GM19043 (cell line): ENCODE data around the gene BDKRB1.

Experiments used
- ATAC-seq: cut with Tn5 transposase; IDR thresholded peaks from one replicate; pipeline ENCODE4 v1.9.1; 2021; ENCODE audit warnings: low read depth; ENCODE audit not compliant: unreplicated experiment

Gene BDKRB1

DNA sequence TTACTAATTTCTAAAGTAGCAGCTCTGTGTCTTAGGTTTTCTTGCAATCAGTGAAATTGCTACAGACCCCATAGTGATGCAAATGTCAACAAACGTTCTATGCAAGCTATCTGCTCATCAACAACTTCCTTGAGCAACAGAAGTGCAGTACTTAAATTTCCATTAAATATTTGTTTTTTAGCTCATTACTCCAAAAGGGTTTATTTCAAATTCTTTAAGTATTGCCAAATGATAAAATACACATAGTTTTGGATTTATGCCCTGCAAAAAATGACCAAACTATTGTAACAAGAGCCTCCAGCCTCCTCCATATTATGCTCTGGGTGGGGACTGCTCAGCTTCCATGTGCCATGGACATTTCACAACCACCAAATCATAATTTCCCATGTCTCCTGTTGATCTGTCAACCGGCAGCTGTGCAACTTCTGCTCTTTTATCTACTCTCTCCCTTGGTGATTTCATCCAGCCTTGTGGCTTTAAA lies 4.4 kb downstream of the BDKRB1 start:
- no peak for ATAC-seq

DNA sequence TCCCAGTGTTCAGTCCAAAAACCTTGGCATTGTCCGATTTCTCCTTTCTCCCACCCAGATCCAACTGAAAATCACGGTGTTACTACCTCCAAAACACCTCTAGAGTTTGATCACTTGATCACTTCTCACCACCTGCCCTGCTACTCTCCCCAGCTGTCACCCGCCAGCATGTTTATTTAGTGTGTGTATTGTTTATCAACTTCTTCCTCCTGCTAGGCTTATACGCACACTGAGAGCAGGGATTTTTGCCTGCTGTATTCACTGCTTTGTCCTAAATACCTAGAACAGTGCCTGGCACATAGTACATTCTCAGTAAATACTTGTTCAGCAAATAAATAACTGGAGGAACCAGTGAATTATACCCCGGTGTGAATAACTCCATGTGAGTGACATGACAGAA lies 5.0 kb downstream of the BDKRB1 start:
- ATAC-seq = no peak

DNA sequence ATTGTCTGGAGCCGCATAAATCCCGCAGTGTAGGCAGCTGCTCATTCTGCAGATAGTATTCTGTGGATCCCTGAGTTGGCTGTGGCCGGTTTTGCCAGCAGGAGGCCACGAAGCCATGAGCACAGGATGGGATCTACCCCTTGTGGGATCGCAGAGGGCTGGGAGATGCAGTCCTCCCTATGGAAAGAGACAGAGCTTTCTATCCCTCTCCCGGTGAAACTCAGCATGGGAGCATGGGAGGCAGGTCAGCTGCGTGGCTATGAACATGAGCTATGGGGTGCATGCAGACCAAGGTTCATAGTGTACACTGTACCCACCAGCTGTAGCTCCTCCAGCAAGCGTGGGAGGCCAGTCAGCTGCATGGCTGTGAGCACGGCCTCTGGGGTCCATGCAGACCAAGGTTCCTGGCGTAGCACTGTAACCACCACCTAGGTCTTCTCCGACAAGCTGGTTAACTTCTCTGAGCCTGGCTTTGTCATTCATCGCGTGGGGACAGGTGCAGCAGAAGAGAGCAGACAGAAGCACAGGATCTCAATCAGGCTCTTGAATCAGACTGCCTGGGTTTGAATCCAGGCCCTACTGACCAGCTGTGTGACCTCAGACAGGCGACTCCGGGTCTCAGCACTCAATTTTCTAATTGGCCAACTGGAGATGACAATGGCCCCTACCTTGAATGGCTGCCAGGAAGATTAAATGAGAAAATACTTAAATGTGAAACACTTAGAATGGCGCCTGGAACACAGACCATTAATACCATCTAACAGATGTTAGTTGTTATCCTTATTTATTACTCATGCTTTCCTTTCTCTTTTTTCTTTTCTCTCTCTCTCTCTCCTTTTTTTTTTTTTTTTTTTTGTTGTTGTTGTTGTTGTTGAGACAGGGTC lies 6.0 kb downstream of the BDKRB1 start:
- no peak for ATAC-seq

DNA sequence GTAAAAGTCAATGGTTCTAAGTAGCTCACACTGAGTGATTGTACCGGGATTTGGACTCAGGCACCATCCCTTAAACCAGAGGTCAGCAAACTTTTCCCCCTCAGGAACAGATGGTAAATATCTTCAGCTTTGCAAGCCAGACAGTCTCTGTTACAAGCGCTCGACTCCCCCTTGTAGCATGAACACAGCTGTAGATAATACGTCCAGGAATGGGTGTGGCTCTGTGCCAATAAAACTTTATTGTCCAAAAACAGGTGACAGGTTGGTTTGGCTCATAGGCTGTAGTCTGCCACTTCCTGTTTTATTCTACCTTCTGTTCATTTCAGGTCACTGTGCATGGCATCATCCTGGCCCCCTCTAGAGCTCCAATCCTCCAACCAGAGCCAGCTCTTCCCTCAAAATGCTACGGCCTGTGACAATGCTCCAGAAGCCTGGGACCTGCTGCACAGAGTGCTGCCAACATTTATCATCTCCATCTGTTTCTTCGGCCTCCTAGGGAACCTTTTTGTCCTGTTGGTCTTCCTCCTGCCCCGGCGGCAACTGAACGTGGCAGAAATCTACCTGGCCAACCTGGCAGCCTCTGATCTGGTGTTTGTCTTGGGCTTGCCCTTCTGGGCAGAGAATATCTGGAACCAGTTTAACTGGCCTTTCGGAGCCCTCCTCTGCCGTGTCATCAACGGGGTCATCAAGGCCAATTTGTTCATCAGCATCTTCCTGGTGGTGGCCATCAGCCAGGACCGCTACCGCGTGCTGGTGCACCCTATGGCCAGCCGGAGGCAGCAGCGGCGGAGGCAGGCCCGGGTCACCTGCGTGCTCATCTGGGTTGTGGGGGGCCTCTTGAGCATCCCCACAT lies 7.6 kb downstream of the BDKRB1 start:
- no peak for ATAC-seq

DNA sequence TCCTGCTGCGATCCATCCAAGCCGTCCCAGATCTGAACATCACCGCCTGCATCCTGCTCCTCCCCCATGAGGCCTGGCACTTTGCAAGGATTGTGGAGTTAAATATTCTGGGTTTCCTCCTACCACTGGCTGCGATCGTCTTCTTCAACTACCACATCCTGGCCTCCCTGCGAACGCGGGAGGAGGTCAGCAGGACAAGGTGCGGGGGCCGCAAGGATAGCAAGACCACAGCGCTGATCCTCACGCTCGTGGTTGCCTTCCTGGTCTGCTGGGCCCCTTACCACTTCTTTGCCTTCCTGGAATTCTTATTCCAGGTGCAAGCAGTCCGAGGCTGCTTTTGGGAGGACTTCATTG lies 8.2 kb downstream of the BDKRB1 start:
- no peak for ATAC-seq

DNA sequence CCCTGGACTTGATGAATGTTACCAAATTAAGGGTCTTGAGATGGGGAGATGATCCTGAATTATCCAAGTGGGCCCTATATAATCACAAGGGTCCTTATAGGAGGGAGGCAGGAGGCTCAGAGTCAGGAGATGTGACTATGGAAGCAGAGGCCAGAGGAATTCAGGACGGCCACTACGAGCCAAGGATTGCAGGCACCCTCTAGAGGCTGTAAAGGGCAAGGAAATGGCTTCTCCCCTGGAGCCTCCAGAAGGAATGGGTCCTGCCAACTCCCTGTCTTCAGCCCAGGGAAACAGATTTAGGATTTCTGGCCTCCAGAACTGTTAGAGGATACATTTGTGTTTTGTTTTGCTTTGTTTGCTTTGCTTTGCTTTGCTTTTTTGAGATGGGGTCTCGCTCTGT lies 8.8 kb downstream of the BDKRB1 start:
- ATAC-seq = no peak

DNA sequence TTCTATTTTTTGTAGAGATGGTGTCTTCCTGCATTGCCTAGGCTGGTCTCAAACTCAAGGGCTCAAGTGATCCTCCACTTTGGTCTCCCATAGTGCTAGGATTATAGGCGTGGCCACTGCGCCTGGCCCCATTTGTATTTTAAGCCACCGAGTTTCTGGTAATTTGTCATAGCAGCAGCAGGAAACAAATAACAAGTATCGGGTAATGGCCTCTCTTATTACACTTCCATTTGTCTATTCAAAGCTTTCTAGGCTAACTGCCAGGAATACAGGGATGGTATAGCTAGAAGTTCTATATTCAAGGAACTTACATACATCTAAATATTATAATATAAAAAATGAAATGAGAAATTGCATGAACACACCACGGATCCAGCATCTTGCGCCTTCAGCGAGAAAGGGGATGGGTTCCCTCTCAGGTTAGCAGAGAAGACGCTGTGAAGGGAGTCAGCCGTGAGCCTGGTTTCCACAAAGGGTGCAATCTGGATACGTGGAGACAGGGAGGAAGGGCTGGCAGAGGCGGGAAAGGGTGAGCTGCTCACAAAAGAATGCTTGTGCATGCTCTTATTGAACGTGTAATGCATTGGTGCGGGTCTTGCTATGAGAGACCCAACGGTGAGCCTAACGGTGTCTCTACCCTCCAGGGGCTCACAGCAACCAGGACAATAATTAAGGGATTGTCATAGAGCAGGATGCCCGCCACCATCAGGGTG lies 9.5 kb downstream of the BDKRB1 start:
- ATAC-seq = no peak

DNA sequence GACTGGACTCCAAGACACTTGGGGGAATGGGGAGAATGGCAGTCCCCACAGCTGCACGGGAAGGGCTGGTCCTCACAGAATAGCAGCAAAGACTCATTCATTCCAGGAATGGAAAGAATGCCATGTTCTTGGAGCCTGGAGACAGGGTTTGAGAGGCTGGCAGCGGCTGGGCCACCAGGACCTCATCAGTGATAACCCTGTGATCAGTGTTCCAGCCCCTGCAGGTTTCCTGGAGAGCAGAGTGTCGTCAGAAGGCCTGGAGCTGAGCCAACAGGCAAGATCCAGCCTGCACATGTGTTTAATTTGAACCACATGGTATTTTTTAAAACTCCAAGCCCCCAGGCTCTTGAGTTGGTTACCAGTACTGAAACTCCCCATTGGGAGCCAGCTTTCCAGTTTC lies 11.3 kb downstream of the BDKRB1 start:
- ATAC-seq = no peak

DNA sequence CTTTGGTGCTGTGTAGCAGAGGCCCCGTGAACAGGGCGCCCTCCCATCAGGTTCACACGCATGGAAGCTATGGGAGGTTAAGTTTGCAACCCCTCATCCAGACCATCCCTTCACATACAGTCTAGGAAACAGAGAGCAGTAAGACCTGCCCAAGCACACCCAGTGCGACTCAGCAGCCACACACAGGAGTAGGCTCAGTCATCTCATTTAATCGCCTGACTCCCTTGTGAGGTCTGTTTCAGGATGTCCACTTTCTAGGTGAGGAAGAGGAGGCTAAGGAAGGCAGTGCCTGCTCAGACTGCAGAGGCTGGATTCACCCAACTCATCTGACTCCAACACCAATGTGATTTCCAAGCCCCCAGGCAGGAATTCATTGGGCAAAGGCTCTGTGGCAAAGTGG lies 11.9 kb downstream of the BDKRB1 start:
- no peak for ATAC-seq

DNA sequence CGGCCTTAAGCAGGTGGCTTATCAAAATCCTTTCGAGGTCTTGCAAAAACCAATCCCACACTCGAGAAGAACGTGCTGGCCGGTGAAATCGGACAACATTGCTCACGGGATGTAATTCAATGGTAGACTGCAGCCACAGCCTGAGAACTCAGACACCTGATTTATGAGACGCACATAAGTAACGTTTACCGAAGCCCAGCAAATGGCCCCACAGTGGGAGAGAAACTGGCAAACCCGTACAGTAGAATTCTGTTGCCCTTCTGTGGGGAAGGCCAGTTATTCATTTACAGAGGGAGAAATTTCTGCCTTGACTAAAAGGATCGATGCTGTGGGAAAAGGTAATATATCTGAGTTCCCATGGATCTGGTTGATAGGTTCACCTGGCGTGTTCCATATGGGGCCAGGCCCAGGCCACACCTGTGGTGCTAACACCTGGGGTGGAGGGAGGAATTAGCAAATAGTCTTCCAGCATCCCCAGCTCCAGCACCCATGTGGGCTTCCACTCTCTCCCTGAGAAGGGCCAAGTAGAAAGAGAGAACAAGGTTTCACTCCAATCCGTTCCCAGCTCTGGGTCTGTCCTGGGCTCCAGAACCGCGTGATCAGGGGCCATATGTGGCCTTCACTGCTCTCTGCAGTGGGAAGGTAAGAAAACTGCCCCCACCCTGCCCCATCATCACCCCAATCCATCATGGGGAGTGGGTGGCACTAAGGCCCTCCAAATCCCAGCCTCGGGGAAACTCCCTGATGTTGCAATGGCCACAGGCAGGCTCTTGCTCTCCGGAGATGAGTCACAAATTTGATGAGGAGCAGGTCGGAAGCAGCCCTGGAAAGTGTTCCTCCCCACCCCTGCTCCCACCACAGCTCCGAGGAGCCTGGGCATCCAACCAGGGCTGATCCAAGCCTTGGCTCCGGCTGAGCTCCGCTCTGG lies 12.7 kb downstream of the BDKRB1 start:
- ATAC-seq = no peak

DNA sequence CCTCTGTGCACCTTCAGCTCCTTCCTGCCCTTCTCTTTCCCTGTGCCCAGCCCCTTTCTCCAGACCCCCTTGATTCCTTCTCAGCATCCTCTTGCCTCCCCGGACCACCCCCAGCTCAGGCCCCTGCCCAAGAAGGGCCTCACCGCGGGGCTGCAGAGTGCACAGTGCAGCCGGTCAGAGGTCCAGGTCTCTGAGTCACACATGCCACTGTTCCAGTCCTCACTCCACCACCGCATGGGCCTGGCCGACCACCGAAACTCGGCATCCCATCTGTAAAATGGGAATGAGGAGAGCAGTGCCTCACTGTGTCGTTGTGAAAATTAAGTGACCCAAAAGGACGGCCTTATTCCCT lies 13.3 kb downstream of the BDKRB1 start:
- no peak for ATAC-seq

DNA sequence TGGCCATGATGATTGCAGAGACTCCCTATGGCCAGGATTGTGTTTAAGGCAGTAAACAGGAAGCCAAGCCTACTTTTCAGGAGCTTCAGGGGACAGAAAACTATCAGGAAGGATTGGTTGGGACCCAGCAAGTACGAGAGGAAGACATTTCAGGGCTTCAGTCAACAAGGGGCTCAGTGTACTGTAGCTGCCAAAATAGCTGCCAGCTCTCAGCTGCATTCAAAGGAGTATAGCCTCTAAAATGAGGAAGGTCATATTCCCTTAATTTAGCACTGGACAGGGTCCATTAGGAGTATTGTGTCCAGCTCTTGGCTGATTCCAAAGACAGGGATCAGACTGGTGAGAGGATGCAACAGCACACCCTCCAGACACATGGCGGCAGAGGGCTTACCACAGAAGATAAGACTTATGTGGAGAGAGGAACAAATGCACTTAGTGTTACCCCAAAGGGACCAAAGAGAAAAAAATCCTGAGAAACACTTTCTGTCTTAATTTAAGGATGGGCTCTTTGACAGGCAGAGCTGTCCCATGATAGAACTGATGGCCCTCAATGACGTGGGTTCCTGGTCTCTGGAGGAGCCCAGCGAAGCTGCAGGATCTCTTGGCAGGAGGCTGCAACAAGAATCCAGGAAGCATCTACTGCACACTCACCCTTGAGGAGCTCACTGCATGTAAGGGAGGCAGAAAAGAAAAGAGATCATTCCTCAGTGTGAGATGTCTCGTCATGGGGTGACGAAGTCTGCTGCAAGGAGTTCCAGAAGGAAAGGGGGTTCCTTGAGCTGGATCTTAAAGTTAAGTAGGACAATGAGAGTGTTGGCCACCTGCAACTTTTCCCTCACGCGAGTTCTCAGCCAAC lies 14.8 kb downstream of the BDKRB1 start:
- ATAC-seq = no peak

DNA sequence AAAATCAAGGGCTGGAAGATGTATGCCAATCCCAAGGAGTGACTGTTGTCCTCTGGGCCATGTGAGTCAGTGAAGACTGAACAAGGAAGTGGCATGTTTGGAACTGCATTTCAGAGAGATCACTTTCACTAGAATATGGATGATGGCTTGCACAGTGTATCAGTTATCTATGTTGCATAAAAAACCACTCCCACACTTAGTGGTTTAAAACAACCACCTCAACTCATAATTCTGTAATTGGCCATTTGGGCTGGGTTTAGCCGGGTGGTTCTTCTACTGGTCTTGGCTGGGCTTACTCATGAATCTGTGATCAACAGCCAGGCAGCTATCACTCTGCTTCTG lies 15.4 kb downstream of the BDKRB1 start:
- no peak for ATAC-seq

DNA sequence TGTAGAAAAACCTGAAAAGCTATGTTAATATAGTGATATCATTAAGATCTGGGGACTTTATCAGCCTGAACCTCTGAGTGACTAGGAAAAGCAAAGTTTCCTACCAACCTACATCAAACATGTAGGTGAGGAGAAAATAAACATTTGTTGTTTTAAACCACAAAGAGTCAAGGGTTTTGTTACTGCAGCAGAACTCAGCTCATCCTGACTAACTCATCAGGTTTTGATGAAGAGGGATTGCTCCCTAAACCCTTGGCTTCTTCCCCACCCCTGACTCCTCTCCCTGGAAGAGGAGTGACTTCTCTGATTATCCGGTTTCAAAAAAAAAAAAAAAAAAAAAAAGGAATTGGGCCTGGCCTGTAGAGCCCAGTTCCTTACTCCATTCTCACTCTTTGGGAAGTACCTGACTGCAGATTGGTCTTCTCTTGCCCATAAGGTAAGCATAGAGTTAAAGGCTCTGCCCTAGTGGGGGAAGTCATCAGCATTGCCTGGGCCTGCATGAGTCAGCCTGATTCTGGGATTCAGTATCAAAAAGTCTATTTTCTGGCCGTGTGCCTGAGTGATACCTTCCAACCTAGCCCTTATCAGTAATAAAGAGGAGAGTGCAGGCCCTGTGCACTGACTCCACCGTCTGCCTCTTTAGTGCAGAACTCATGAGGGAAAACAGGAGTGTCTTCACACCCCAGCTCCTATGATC lies 16.9 kb downstream of the BDKRB1 start:
- no peak for ATAC-seq

DNA sequence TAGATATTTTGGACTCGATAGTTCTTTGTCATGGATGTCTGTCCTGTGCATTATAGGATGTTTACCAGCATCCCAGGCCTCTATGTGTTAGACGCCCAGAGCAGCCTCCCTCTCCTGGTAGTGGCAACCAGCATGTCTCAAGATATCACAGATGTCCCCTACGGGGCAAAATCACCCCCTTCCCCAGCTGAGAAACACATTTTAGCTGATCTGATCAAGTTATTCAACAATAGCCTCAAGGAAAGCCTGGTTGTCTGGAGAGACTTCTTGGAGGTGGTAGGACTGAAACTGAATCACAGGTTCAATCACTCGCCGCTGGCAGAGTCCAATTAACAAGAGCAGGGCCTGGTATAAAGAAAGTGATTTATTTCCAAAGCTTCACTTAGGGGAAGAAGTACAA lies 17.6 kb downstream of the BDKRB1 start:
- no peak for ATAC-seq

DNA sequence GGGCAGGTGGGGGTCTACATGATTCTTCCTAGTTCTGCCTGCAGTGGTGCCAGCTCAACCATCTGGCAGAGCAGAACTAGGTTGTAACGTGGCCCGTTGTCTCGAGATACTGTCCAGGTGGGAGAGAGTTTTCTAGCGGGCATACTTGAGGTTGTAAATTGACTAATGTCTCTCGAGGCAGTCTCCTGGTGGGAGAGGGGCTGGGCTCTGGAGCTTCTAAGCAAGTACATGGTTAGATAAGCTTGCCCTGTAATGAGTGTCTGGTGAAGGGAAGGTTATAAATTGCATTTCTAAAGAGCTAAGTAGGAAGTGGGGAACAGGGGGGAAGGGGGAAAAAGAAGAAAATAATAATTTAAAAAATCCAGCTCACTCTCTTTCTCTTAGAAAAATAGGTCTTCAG lies 18.1 kb downstream of the BDKRB1 start:
- ATAC-seq = no peak

DNA sequence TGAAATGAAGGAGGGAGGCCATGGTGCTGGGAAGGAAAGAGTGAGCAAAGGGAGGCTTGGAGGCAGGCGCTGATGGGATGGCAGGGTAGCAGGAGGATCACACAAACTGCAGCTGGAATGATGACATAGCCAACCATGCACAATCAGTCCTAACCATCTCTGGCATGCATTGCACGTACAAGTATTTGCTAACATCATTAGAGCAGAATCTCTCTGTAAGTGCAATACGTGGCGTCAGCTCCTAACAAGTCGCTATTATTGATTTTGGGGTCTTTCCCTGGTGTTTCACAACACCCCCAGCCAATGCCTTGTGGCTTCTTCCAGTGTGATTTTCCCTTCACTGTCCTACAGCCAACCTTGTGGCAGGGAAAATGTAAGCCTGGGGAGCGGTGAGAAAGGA lies 18.5 kb downstream of the BDKRB1 start:
- no peak for ATAC-seq

DNA sequence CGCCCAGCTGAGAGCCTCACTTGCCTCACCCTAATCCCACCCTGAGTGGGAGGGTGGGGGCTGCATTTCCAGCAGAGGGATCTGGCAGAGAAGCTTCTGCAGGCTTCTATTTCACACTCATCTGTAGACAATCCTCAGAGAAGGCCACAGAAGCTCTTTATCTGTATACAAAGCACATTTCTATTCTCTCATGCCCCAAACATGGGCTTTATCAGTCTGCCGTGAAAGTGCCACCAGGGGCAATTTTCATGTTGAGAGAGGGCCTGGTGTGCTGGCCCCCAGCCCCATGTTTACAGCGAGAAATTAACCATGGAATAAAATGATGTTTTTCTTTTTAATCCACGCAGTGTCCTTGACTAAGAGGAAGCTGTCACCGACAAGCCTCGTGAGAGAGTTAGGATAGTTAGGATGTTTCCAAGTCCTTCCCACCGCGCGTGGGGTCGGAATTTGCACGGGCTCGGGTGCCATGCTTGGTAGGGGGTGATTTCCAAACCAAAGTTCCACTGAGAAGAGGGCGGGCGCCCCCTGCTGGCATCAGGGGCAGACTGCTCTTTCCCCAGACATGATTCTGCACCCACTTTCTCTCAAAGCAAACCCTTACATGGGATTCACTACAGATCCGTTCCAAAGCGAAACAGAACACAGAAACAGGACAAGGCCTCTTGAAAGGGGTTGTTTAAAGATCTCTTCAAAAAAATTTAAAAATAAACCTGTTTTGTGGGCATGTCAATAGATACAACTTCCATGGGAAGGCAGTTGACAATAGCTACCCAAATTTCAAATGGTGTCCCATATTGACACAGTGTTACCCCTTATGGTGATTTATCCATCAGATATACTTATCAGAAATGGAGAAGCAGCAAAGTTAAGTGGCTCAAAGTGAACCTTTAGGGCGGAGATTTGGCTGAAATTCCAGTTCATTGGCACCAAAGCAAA lies 19.4 kb downstream of the BDKRB1 start:
- ATAC-seq = no peak
